DND-41 (cell line): ENCODE results near the gene TLN1.

Experiments
- ATAC-seq: fragments of 200-7000 bp; cut with Tn5 transposase; 3 replicates; pipeline ENCODE4 v1.9.1; 2021; ENCODE audit warnings: low read depth; ENCODE audit not compliant: insufficient read depth
- DNase-seq: peaks from one replicate; pipeline ENCODE4 v3.0.0-alpha.2; 2020
- H2AFZ ChIP-seq: 2 replicates; pipeline ENCODE4 v1.6.0; 2012; ENCODE audit warnings: low read depth, low read length
- H3K27ac ChIP-seq: 2 replicates; pipeline ENCODE4 v1.5.1; 2012; ENCODE audit warnings: low read length, inconsistent platforms
- H3K27me3 ChIP-seq: fragments of 200-600 bp; sonication (generic); 2 replicates; pipeline ENCODE4 v1.6.0; 2012; ENCODE audit warnings: low read length, mild to moderate bottlenecking, inconsistent platforms; ENCODE audit not compliant: insufficient read depth, poor library complexity
- H3K36me3 ChIP-seq: 2 replicates; pipeline ENCODE4 v1.5.1; 2012; ENCODE audit warnings: low read length, inconsistent platforms; ENCODE audit not compliant: insufficient read depth
- H3K4me1 ChIP-seq: 2 replicates; pipeline ENCODE4 v1.5.1; 2012; ENCODE audit warnings: mild to moderate bottlenecking, low read length; ENCODE audit not compliant: insufficient read depth
- H3K4me2 ChIP-seq: 2 replicates; pipeline ENCODE4 v1.6.0; 2012; ENCODE audit warnings: mild to moderate bottlenecking, moderate library complexity, low read length, inconsistent platforms; ENCODE audit not compliant: insufficient read depth
- H3K4me3 ChIP-seq, 2 experiments: fragments of 200-600 bp in 1 of 2; shearing (Covaris generic) in 1 of 2; 2 replicates each; pipeline ENCODE4 v1.5.1; 2012 to 2016; ENCODE audit warnings: inconsistent platforms in 2 of 2, low read length in 2 of 2, mild to moderate bottlenecking in 2 of 2, low read depth in 1 of 2, moderate library complexity in 1 of 2
- H3K79me2 ChIP-seq: 2 replicates; pipeline ENCODE4 v1.6.0; 2012; ENCODE audit warnings: low read length, inconsistent platforms; ENCODE audit not compliant: insufficient read depth
- H3K9ac ChIP-seq: 2 replicates; pipeline ENCODE4 v1.6.0; 2012; ENCODE audit warnings: low read depth, mild to moderate bottlenecking, inconsistent platforms, low read length, moderate library complexity
- H3K9me3 ChIP-seq: 2 replicates; pipeline ENCODE4 v1.5.1; 2012; ENCODE audit warnings: low read length, moderate library complexity, mild to moderate bottlenecking, inconsistent platforms; ENCODE audit not compliant: insufficient read depth, severe bottlenecking
- H4K20me1 ChIP-seq: 2 replicates; pipeline ENCODE4 v1.6.0; 2012; ENCODE audit warnings: low read length; ENCODE audit not compliant: insufficient read depth
- EZH2 ChIP-seq: IDR thresholded peaks from 3 replicates; pipeline ENCODE4 v1.6.1; 2012; ENCODE audit warnings: borderline replicate concordance, low read depth, mild to moderate bottlenecking, moderate library complexity, low read length, inconsistent platforms; ENCODE audit not compliant: severe bottlenecking
- TF ChIP-seq, protein P1 (sequence below): IDR thresholded peaks from 2 replicates; pipeline ENCODE4 v1.5.1; 2012; ENCODE audit warnings: borderline replicate concordance, low read length, moderate library complexity, mild to moderate bottlenecking; ENCODE audit not compliant: poor library complexity, severe bottlenecking; ENCODE audit errors: extremely low read depth

Gene TLN1

DNA sequence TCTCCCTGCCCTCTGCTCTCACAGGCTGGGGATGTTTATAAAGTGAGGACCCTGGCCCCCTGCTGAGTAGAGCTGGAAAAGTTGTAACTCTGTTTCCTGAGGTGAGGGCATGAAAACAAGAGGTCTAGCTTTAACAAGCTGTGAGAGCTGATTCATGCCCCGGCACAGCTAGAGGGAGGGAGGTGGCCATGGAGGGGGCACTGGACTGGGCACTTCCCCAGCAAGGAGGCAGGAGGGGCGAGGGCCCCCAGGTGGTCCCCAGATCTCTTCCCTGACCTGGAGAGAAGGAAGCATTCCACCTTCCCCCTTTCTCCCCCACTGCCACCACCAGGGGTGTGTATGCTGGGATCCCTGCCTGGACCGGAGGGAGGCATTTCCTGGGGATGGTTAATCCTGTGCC lies 22.3 kb upstream of the TLN1 start, which contains the start of gene MSMP:
TSS of gene MSMP (minus strand) at position 13 of the 400 bp plus-strand sequence. CDS start 147 bp downstream, outside the sequence.
- Histone ChIP-seq H3K9ac (no peak within 1 kb of the TSS), H2AFZ (no peak within 1 kb of the TSS), H3K27ac (no peak within 1 kb of the TSS), H3K4me3 (no peak within 1 kb of the TSS), H3K27me3 (no peaks in the 10 kb centered on the region), H3K9me3 (no peaks in the 10 kb centered on the region), H3K79me2 (peaks cover 27% of the 10 kb centered on the region), H3K36me3 (peaks cover 11% of the 10 kb centered on the region), H3K4me2 (peak within 1 kb of the TSS; percentile 94; the same call in 1 of the 2 replicates), H3K4me1 (peaks cover 49% of the 10 kb centered on the region), H4K20me1 (no peaks in the 10 kb centered on the region)
- no peak for ATAC-seq
- TF ChIP-seq EZH2: no peak
- TF ChIP-seq, protein P1, sequence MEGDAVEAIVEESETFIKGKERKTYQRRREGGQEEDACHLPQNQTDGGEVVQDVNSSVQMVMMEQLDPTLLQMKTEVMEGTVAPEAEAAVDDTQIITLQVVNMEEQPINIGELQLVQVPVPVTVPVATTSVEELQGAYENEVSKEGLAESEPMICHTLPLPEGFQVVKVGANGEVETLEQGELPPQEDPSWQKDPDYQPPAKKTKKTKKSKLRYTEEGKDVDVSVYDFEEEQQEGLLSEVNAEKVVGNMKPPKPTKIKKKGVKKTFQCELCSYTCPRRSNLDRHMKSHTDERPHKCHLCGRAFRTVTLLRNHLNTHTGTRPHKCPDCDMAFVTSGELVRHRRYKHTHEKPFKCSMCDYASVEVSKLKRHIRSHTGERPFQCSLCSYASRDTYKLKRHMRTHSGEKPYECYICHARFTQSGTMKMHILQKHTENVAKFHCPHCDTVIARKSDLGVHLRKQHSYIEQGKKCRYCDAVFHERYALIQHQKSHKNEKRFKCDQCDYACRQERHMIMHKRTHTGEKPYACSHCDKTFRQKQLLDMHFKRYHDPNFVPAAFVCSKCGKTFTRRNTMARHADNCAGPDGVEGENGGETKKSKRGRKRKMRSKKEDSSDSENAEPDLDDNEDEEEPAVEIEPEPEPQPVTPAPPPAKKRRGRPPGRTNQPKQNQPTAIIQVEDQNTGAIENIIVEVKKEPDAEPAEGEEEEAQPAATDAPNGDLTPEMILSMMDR: no peak
- no peak for DNase-seq

DNA sequence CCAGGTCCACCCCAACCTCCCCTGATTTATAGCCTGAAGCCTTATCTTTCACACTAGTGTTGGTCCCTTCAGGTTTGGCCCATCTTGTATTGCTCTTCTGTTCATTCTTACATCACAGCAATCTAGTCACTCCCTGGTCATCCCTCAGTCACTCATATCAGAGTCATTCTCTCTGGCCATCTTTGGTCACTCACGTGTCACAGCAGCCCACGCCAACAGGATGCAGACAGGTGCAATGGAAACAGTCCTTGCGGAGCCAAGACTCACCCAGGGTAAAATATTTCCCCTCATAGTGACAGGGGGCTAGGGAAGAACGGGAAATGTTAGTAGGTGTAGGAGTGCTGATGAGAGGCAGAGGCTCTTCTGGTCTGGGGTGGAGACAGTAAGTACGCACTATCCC lies 21.5 kb upstream of the TLN1 start:
- Histone ChIP-seq H3K4me2 (no peak overlapping the region), H3K4me3 (no peak overlapping the region), H3K79me2 (peaks cover 20% of the 10 kb centered on the region), H3K9me3 (no peaks in the 10 kb centered on the region), H3K9ac (no peak overlapping the region), H3K27me3 (no peaks in the 10 kb centered on the region), H3K36me3 (peaks cover 11% of the 10 kb centered on the region), H2AFZ (no peak overlapping the region), H4K20me1 (no peaks in the 10 kb centered on the region), H3K4me1 (peaks cover 50% of the 10 kb centered on the region), H3K27ac (no peak overlapping the region)
- TF ChIP-seq EZH2: no peak
- TF ChIP-seq, protein P1: no peak
- DNase-seq (no peak), ATAC-seq (no peak)

DNA sequence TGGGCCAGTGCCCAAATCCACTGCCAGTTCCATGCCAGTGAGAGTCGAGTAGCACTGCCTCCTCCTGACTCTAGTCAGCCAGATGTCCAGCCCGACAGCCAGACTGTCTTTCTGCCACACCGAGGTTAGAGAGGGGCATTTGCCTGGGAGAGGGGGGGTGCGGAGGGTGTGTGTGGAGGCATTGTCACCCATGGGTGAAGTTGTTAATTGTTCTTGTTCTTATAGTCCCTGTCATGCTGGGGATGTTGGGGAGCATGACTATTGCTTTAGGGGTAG lies 18.2 kb upstream of the TLN1 start:
- DNase-seq: no peak
- H3K4me1 ChIP-seq: peaks cover 52% of the 10 kb centered on the region
- H3K79me2 ChIP-seq: peaks cover 21% of the 10 kb centered on the region
- H3K36me3 ChIP-seq: peaks cover 16% of the 10 kb centered on the region
- no peak overlapping the region for H3K27ac ChIP-seq
- ATAC-seq: no peak
- H4K20me1 ChIP-seq: no peaks in the 10 kb centered on the region
- H2AFZ ChIP-seq: no peak overlapping the region
- H3K27me3 ChIP-seq: no peaks in the 10 kb centered on the region
- H3K9me3 ChIP-seq: no peaks in the 10 kb centered on the region
- no peak for TF ChIP-seq EZH2
- TF ChIP-seq, protein P1: no peak
- H3K4me2 ChIP-seq: peak overlapping the region; percentile 98
- H3K4me3 ChIP-seq: peak overlapping the region in 1 of 2 experiments; percentile 78; a peak in 1 of 4 replicates
- H3K9ac ChIP-seq: peak overlapping the region; percentile 70; the same call in 1 of the 2 replicates
